NCI-H748 (cell line): Measurements from ENCODE around the gene CYSTM1.

Experiments used
- DNase-seq: peaks from one replicate; lab custom pipeline; 2025; ENCODE audit not compliant: unreplicated experiment; lab: John Stamatoyannopoulos, UW

CYSTM1 gene, protein sequence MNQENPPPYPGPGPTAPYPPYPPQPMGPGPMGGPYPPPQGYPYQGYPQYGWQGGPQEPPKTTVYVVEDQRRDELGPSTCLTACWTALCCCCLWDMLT

DNA sequence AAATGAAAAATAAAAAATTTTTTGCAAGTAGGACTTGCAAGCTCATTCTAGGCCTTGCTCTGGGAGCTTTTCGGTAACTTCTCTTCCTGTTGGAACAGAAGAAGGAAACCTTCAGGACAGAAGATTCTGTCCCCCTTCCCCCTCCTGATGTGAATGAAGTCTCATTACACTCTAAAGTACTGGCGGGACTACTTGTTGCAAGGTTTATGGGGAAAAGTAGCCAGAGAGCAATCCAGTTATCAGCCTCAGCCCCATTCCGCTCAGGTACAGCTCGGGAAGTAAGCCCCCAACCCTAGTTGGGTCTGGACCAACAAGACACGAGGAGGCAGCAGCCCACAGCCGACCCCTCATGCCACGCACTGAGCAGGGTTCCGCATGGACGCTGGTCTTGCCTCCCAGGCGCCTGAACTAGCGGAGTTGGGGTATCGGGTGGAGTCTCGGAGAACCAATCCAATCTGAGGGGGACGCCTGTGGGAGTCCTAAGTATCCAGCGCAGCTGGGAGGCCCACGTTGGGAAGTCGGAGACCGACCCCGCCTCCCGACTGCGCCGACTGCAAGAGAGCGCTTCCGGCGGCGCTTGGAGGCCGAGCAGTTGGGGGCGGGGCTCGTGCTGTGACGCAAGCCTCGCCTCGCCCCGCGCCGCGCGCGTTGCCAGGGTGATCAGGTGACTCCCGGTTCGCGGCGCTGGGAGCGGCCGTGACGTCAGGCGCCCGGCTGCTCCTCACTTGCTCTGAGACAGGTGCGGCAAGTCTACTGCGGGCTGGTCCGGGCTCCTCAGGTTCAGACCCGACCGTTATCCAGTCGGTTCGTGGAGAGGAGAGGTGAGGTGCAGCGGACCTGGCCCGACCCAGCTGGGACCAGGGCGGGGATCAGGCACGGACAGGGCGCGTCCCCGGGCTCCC lies at the start of gene CYSTM1:
Gene CYSTM1 (plus strand): TSS at position 724 of the 902 bp plus-strand sequence. CDS start 19,278 bp downstream, outside the sequence.
- peak; percentile 98 for DNase-seq

DNA sequence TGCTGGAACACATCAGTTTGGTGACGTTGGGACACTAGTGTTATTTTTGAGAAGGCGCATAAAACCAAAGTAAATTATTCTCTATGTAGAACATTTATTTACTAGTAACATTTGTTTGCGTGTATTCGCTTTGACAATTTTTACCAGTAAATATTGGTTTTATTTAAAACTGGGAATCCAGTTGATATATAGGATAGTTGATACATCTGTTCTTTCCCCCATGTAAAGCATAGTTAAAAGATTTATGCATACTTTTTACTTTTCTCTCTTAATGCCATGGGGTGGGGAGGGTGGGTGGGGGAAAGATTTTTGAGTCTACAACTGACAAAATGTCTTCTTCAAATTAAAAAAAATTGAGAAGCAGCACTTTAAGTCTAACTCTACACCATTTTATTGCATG lies 49.4 kb upstream of the CYSTM1 start, which contains the start of gene IGIP:
Gene IGIP (plus strand): TSS at position 301 of the 400 bp plus-strand sequence. CDS start 2,540 bp downstream, outside the sequence.
- DNase-seq: no peak

DNA sequence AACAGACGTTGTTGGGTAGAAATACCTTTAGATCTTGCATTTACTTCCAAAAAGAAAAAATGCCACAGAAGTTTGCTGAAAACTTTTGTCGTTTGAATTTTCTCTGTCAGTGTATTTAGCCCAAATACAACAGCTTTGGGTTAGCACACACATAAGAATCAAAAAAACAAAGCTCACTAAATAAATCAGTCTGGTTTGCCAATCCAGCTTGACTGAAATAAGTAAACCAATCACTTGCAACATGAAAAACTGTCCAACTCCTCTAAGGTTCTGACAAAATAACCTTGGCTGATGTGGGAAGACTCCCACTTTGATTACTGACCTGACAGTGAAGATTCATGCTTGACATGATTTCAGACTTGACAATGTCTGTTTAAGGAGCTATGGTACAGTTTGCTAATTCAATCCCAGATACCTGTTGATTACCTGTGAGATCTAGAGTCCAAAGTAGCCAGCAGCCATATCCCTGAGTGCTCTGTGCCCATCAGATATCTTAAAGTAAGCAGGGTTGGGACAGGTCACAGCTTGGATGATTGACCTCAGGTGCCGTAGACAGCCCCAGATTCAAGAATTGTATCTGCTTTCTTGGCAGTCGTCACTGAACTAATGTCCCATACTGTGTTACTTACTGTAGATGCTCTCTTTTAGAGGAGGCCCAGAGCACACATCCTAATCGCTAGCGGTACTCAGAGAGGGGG lies 48.5 kb upstream of the CYSTM1 start:
- no peak for DNase-seq

DNA sequence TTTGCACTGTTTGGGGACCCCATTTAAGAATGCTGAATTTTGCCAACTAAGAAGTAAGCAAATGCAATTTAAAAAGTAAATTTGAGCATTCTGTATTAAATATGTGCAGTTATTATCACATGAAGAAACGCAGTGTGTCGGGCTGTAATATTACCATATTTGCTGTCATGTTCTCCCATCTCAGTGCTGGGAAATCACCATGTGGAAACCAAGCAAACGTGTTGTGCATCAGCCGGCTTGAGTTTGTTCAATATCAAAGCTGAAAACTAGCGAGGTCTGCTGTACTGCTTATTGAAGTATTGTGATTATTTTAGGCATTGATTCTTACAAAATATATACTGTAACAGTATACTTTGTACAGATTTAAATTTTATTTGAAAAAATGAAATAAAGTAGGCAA lies 46.6 kb upstream of the CYSTM1 start:
- DNase-seq: no peak

DNA sequence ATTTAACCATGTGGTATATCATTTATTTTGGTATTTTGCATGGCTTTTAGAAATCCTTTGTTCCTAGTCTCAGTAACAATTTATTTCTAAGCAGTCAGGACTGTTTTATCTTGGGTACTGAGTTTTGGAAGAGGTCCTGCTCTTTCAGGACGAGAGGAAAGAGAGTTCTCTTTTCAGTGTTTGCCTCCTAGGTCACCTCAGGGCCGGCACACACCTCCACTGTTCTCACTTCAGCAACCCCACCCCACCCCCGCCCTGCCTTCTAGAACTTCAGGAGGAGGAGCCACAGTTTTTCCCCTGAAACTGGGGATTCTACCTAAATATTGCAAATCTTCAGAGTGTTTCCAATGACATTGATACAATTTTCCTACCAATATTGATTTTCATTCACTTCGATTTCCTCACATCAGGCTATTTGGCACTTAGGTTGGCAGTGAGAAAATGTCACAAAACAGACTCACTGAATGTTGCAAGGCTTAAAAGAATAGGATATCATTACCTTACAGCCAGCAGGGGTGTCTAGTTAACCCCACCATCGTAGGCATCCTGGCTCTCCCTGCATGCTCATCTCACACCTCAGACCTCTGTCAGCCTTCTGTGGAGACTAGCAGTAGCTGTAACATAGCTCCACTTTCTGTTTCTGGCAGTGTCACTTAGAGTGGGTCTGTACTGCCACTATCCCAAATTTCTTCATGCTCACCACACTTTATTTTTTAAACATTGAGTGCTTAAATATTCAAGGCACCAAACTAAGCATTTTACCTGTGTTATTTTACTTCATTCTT lies 43.8 kb upstream of the CYSTM1 start:
- DNase-seq: no peak

DNA sequence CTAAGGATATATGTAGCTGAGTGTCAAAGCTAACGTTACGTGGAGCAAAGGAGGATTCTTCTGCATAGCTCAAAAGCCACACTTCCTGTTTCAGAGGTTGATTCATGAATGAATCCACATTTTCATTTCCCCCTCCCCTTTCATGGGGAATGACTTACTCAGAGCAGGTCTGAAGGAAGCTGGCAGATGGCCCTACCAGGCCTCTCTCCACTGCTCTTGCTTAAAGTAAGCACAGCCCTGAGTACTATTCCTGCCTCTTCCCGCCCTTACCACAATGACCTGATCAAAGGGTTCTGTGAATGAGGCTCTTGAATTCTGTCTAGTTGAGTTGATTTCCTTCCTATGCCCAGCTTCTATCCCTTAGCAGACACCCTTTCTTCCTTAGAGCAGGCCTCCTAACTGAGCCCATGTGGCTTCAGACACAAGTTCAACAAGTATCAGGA lies 43.0 kb upstream of the CYSTM1 start:
- no peak for DNase-seq

DNA sequence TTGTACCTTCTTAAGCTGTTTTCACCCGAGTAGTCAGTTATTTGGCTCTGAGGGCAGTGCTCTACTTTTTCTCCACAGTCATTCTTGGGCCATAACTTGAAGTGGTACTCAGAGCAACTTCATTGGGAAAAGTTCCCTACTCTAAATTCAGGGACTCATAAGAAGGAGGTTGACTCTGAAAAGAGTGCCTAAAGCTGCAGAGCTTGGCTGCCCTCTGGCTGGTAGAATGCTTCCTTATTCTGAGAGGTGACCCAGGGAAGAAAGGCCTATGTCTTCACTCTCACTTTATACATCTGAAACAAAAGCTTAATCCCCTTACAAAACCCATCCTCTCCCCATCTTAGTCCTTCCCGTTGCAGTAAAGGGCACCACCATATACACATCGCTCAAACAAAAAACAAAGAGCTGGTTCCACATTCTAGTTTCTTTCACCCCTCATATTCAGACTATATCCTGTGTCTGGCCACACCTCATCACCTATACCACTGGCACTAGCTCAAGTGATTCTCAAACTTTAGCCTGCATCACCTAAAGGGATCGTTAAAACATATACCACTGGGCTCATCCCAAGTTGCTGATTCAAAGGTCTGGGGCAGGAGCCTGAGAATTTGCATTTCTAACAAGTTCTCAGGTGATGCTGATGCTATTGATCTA lies 41.3 kb upstream of the CYSTM1 start:
- no peak for DNase-seq

DNA sequence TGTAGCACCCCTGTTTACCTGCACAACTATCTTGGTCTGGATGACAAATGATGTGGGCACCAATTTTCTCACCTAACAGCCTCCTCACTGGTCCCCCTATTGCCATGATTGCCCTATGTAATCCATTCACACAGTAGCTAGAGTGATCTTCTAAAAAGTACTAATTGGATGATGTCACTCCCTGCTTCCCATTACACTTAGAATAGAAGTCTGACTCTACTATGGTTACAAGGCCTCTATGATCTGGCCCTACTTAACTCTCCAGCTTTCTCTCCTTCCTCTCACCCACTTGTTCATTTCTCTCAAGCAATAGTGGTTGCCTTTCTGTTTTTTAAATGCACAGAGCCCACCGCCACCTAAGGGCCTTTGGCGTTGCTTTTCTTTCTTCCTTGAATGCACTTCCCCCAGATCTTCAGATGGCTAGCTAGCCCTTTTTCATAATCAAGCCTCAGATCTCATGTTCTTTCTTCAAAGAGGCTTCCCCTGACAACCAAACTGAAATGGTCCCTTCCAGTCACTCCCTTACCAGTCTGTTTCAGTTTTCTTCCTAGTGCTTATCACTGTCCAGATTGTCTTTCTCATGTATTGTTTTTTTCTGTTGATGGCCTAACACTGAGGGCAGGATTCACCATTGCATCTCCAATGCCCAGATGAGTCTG lies 40.6 kb upstream of the CYSTM1 start:
- no peak for DNase-seq

DNA sequence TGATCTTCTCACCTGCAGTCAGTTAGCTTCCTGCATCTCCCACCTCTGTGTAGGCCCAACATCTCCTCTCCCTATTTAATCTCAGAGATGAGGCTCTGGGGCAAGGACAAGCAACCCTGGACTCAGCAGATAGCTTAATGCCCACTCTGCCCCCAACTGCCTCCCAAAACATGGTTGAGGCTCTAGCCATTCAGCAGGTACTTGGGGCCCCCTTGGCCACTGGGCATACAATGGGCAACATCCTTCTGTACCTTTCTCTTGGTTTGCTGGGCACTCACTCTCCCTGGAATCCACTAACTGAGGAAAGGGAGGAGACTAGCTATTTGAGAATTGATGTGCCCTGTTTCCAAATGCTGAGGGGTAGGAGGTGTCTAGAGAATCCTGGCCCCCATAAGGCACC lies 39.9 kb upstream of the CYSTM1 start:
- DNase-seq: no peak

DNA sequence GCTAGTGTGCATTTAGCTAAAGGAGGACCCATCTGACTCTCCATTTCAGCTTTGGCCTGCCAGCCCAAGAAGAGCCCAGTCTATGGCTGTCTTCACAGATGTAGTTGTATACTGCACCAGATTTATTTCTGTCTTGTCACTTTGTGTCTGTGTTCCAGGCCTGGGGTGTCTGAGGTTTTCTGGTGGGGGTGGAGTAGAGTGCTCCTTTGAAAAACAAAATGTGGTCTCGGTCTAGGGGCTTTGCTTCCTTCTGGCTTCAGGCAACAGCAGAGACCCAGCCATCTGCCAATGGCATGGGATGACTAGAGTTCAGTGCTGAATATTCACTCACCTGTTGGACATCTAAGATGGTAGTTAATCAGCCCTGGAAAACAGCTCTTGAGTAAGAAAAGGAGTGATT lies 38.4 kb upstream of the CYSTM1 start:
- DNase-seq: no peak

DNA sequence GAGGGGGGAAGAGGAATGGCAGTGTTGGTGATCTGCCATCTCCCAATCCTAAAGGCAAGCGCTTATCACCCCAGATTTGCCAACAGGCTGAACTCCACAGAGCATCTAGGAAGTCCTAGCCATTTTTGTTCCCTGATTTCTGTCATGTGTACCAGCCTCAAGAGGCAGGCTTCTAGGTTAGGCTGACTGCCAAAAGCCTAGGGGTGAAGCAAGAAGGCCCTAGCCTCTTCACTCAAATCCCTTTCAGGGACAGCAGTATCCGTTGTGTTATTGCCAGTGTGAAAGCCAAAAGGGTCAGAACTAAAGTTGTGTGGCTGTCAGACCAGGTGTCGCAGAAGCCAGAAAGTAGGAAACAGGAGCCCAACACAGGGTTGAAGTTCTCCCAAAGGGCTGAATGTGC lies 34.6 kb upstream of the CYSTM1 start:
- DNase-seq: no peak

DNA sequence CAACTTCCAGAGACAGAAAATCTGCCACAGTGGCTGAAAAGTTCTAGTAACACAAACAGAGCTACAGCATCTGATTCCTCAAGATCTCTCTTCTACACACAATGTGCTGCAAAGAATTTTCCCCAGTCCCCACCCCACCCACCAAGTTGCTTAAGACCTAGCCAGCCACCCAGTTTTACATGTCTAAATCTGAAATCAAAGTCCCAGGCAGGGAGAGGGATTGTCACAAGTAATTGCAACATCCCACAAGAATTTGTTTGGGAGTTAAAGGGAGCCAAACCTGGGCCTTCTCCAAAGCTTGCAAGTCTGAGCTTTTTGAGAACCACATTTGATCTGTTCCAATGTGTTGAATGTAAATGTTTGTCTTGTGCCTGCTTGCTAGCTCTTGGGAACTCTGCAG lies 33.7 kb upstream of the CYSTM1 start:
- DNase-seq: no peak

DNA sequence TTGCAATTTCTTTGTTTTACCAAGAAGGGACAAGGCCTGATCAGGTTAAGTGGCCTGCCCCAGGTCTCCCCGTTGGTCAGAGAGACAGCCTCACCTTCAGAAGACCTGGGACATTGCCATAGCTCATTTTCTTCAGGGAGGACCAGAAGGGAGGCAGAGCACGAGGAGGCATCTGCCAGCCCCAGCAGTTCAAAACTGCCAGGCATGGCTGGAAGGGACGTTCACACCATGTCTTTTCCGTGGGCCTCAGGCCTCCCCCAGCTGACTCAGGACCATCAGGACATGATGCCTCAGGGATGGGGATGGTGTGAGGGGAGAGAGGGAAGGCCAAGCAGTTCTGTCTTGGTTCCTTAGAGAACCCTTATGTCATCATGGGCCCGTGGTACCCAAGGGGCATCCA lies 32.7 kb upstream of the CYSTM1 start:
- no peak for DNase-seq

DNA sequence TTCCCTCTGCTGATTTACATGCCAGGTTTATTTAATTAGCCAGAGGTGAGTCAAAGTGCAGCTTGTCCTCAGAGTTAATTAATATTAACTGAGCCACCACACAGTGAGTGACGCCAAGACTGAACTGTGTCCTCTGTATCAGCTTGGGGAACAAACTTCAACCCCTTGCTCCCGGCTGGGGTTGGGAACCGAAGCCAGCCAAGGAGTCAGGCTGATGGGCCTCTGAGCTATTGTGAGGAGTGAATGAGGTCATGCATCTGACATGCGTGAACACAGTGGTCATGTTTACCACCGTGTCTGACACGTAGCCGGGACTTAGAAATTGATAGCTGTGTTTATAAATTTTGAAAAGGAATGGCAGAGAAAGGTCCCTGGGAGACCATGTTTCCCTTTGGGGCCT lies 32.1 kb upstream of the CYSTM1 start:
- no peak for DNase-seq

DNA sequence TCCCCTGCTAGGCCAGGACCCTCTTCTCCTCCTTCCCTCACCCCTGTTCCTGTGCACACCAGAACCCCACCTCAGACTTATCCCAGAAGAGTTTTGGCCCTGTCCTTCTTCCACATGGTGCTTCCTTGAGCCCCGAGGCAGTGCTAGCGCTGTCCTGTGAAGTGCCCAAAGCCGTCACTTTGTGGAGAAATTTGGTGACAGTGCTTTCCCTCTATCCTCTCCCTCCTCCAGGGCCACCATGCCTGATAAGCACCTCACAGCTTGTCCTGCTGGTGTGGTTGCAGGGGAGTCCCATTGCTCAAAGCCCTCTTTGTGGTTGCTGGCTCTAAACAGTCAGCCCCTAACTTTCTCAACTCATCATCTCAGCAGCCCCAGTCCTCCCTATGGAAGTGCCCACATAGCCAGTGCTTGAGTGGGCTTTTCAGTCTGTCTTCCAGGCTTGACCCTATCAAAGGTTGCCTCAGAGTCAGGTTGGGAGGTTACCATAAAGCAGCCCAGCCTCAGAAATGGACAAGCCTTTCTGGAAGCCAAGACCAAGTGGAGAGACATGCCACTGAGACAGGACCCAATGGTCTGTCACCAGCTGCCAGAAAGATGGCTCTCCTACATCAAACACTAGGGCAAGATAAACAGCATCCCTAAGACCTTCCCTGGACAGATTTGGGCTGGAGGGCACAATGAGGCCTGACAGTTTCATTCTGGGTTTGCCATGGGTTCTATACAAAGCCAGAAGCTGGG lies 31.3 kb upstream of the CYSTM1 start:
- DNase-seq: no peak

DNA sequence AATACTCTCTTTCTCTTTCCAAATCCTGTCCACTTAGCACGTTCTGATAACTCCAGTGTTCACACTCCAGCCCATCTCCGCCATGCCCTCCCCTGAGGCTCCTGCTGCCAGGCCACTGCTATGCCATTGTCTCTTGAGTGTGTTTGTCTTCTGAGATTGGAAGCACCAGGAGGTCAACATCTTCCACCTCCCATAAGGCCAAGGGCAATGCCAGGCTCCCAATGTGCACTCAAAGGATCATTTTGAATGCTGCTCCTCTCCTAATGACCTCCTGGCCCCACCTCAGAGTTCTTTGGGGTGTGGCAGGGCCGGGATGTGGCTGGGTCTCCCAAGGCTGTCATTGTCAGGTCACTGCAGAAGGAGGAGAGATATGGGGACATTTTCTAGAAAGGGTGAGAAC lies 29.7 kb upstream of the CYSTM1 start:
- peak; percentile 12 for DNase-seq

DNA sequence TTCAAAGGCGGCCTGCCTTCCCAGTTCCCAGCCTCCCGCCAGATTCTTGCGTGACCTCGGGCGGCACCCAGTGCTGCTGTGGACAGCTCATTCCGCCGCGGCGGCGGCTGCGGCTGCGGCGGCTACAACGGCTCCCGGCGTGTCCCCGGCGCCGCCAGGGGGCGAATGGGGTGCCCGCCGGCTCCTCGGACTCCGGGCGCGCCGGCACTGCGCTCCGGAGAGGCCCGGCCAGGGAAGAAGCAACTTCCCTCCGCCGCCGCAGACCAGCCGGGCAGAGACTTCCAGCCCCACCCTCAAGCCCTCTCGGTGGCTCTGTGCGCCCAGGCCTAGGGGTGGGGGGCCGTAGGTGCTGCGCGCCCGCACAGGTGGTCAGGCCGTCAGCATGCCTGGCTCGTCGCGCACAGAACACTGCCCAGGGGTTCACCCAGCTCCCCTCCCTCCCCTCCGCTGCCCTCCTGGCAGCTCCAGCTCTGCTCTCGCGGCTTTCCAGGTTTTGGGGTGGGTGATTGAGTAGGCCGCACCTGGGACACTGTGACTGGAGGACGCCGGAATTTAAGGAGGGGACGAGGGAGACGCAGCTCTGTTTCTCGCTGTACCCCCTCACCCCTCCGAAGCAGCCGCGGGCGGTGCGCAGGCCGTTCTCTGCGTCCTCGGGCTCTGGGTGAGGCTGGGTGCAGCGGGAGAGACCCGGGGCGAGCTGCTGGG lies 29.0 kb upstream of the CYSTM1 start:
- peak; percentile 53 for DNase-seq

DNA sequence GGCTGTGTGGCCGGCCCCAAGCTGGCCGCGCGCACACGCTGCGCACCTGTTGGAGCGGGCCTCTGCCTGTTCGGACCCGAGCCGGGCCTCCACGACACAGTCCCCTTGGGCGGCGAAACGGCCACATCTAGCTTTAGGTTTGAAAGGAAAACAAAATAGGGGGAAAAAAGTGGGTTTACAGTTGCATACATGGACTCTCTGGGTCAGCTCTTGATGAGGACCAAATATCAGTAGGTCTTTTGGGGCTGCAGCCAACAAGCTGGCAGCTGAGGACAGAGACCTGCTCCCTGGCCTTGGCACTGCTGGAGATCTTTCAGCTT lies 28.5 kb upstream of the CYSTM1 start:
- no peak for DNase-seq

DNA sequence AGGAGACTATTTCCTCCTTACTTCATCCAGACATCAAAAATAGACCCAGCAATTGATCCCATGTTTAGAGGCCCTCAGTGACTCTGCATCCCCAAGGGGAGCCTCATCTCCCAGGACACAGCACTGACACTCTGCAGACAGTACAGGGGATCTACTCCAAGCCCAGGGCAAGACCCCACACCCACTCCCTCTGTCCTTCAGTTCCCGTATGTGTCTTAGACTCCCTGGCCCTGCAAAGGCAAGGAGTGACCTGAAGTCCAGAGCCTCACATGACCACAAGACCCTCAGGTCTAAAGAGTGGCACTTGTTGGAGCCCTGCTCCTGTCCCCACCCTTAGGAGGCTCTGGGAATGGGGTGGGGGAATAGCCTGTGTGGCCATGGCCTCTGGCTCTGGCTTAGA lies 27.5 kb upstream of the CYSTM1 start:
- DNase-seq: no peak
